ENCODE results near the gene SPATA21.
"Not testable (repeated sequence)": the region's sequence is repeated elsewhere in the genome, so short reads cannot be mapped to it uniquely, and the experiment has no call there.

SPATA21 gene

GRCh38 chr1:16366722-16367257 is 70.4 kb downstream of the SPATA21 start, which contains the start of gene SZRD1:
Gene SZRD1, plus strand, starts transcription at chr1:16367242. Its CDS starts 16 bp downstream, at chr1:16367258.
- Mint-ChIP-seq H3K4me1 (peaks cover 24% of the 10 kb centered on the region), H3K36me3 (ENCODE audit: insufficient read depth) (peaks cover 11% of the 10 kb centered on the region), H3K27me3 (no peaks in the 10 kb centered on the region), H3K27ac (ENCODE audit: low read depth) (peak within 1 kb of the TSS; percentile 96), H3K9me3 (no peaks in the 10 kb centered on the region), H3K4me3 (peak within 1 kb of the TSS; percentile 97)
- ATAC-seq (replicated peaks; ENCODE audit: extremely low read depth, poor library complexity, severe bottlenecking) (peak; percentile 90), DNase-seq (ENCODE audit: low spot score in 2 of 2) (peak; percentile 84 to 96)

DNA sequence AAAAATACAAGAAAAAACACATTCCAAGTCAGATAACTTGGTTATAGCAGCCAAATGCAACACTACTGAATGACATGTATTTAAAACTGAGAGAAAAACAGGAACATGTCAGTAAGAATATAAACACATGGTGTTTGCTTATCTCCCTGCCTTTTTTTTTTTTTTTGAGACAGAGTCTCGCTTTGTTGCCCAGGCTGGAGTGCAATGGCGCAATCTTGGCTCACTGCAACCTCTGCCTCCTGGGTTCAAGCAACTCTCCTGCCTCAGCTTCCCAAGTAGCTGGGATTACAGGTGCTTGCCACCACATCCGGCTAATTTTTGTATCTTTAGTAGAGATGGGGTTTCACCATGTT is 72.1 kb downstream of the SPATA21 start:
- DNase-seq (ENCODE audit: low spot score in 2 of 2); H3K27me3 Mint-ChIP-seq; H3K4me3 Mint-ChIP-seq; H3K9me3 Mint-ChIP-seq; H3K27ac Mint-ChIP-seq (ENCODE audit: low read depth); ATAC-seq (replicated peaks; ENCODE audit: extremely low read depth, poor library complexity, severe bottlenecking): not testable (repeated sequence)
- Mint-ChIP-seq H3K4me1 (peaks cover 18% of the 10 kb centered on the region), H3K36me3 (ENCODE audit: insufficient read depth) (peaks cover 11% of the 10 kb centered on the region)

DNA sequence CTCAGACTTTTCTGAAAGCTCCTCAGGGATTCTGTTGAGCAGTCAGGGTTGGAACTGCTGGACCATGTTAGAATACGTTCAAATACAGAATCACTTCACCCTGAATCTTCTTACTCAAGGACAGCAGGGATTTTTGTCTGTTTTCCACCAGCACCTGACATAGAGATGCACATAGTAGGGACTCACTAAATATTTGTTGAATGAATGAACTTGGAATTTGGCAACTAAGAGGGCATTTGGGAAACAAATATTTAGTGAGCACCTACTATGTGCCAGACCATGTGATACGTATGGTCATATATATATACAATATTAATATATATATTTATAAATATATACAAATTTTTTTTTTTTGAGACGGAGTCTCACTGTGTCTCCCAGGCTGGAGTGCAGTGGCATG is 80.4 kb downstream of the SPATA21 start:
- no peak overlapping the region for H3K27ac Mint-ChIP-seq (ENCODE audit: low read depth)

GRCh38 chr1:16354619-16355018 is 82.6 kb downstream of the SPATA21 start:
- DNase-seq (ENCODE audit: low spot score in 2 of 2) (no peak), ATAC-seq (replicated peaks; ENCODE audit: extremely low read depth, poor library complexity, severe bottlenecking) (no peak)
- H3K4me3 Mint-ChIP-seq = no peak overlapping the region
- peaks cover 13% of the 10 kb centered on the region for H3K4me1 Mint-ChIP-seq
- H3K27me3 Mint-ChIP-seq = no peaks in the 10 kb centered on the region
- no peak overlapping the region for H3K27ac Mint-ChIP-seq (ENCODE audit: low read depth)
- H3K36me3 Mint-ChIP-seq (ENCODE audit: insufficient read depth) = peaks cover 10% of the 10 kb centered on the region
- H3K9me3 Mint-ChIP-seq = no peaks in the 10 kb centered on the region

More for the DNA sequence above, 80.4 kb downstream of the SPATA21 start:
- no peaks in the 10 kb centered on the region for H3K27me3 Mint-ChIP-seq
- H3K9me3 Mint-ChIP-seq = no peaks in the 10 kb centered on the region
- H3K4me1 Mint-ChIP-seq = no peaks in the 10 kb centered on the region
- peaks cover 7% of the 10 kb centered on the region for H3K36me3 Mint-ChIP-seq (ENCODE audit: insufficient read depth)
- DNase-seq (ENCODE audit: low spot score in 2 of 2) (no peak), ATAC-seq (replicated peaks; ENCODE audit: extremely low read depth, poor library complexity, severe bottlenecking) (no peak)
- no peak overlapping the region for H3K4me3 Mint-ChIP-seq

DNA sequence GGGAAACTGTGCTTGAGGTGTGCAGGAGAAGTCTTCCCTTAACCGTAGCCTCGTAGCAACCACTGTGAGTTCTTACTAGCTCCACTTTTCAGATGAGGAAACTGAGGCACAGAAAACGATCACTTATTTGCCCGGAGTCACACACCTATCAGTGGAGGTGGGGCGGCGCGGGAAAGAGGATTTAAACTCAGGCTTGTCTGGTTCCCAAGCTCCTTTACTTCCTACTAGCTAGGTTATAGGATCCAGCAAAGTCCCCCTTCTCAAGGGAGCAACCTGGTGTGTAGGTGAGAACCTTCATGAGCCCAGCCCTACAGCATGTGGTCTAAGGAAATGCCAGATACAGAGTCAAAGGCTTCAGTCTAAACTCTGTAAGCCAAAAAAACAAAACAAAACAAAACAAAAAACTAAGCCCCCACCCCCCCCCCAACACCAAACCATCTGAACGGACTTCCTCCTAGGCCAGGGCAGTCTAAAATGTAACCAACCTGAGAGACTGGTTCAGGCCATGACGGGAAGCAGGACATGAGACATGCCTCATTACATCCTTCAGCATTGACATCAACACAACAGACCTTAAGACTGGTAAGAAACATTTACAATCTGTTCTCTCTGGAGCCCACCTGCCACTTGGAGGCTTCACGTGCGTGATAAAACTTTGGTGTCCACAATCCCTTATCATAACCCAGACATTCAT is 84.2 kb downstream of the SPATA21 start:
- ATAC-seq (replicated peaks; ENCODE audit: extremely low read depth, poor library complexity, severe bottlenecking) (no peak), DNase-seq (ENCODE audit: low spot score in 2 of 2) (no peak)
- peaks cover 13% of the 10 kb centered on the region for H3K4me1 Mint-ChIP-seq
- peaks cover 10% of the 10 kb centered on the region for H3K36me3 Mint-ChIP-seq (ENCODE audit: insufficient read depth)
- H3K27ac Mint-ChIP-seq (ENCODE audit: low read depth) = peak overlapping the region; percentile 87
- H3K4me3 Mint-ChIP-seq = peak overlapping the region; percentile 88
- no peaks in the 10 kb centered on the region for H3K27me3 Mint-ChIP-seq
- H3K9me3 Mint-ChIP-seq = no peaks in the 10 kb centered on the region

- Mint-ChIP-seq H3K27me3 (no peaks in the 10 kb centered on the region), H3K36me3 (ENCODE audit: insufficient read depth) (peaks cover 10% of the 10 kb centered on the region), H3K27ac (ENCODE audit: low read depth) (peak within 1 kb of the TSS; percentile 87), H3K4me1 (peaks cover 13% of the 10 kb centered on the region), H3K9me3 (no peaks in the 10 kb centered on the region), H3K4me3 (peak within 1 kb of the TSS; percentile 88)
- DNase-seq (ENCODE audit: low spot score in 2 of 2) = peak; percentile 84 to 90
- ATAC-seq (replicated peaks; ENCODE audit: extremely low read depth, poor library complexity, severe bottlenecking) = peak; percentile 94
Measured at GRCh38 chr1:16351994-16352841, 85.0 kb downstream of the SPATA21 start, which contains the start of gene FBXO42. Gene FBXO42, minus strand, starts transcription at chr1:16352480. Its CDS starts 37,062 bp downstream, at chr1:16315418.

DNA sequence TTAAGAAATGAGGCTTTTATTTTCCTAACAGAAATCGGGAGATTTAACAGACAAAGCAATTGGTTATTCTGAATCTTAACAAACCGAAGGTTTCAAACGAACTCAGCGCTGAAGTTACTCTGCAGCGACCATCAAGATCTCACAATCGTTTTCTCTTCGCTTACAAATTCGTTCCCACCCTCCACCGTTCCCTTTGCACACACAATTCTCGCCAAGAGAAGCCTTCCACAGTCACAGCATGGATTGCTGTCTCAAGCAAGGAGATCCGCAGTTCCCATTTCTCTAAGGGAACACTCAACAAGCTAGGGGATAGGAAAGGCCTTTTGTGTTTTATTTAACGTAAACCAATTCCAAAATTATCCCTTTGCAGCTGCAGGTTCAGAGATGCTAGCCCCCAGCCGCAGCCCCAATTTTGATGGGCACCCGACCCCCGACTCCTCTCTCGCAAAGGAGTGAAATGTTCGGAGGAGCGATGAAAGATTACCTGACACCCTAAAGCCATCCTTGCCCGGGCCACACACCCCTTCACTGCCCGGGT is 85.7 kb downstream of the SPATA21 start:
- DNase-seq (ENCODE audit: low spot score in 2 of 2) (no peak), ATAC-seq (replicated peaks; ENCODE audit: extremely low read depth, poor library complexity, severe bottlenecking) (no peak)
- Mint-ChIP-seq H3K27me3 (no peaks in the 10 kb centered on the region), H3K4me3 (peak overlapping the region; percentile 88), H3K9me3 (no peaks in the 10 kb centered on the region), H3K4me1 (peaks cover 13% of the 10 kb centered on the region), H3K27ac (ENCODE audit: low read depth) (peak overlapping the region; percentile 87), H3K36me3 (ENCODE audit: insufficient read depth) (peaks cover 10% of the 10 kb centered on the region)

DNA sequence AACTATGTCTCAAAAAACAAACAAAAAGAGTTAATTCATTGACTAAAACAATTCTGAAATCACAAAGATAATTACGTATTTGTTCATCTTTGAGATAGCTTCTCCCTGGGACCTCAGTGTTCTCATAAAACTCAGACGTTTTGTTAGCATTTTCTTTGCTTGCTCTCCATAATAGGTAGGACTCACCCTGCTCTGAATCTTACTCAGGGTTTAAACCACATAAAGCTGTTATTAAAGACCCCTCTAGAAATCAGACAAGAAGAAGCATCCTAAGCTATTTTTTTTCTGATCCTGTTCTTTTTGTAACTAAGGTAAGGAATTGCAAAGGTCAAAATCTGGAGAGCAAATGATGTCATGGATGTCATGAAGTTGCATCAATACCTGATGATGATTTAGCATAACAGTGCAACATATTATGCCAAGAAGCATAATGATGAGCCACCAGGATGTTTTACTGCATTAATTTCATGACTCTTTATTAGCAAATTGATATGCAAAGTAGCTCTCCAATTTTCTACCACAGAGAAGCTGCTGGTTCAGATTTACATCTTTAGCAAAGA is 87.3 kb downstream of the SPATA21 start:
- H3K4me1 Mint-ChIP-seq = peaks cover 18% of the 10 kb centered on the region
- peak overlapping the region; percentile 87 for H3K27ac Mint-ChIP-seq (ENCODE audit: low read depth)
- ATAC-seq (replicated peaks; ENCODE audit: extremely low read depth, poor library complexity, severe bottlenecking) (no peak), DNase-seq (ENCODE audit: low spot score in 2 of 2) (no peak)
- peak overlapping the region; percentile 88 for H3K4me3 Mint-ChIP-seq
- peaks cover 8% of the 10 kb centered on the region for H3K36me3 Mint-ChIP-seq (ENCODE audit: insufficient read depth)
- H3K27me3 Mint-ChIP-seq = no peaks in the 10 kb centered on the region
- H3K9me3 Mint-ChIP-seq = no peaks in the 10 kb centered on the region

Data from central memory CD8-positive, alpha-beta T cell (primary cell).